ENCODE data around the gene EFTUD2. TPM values are rescaled to one million over a fixed set of nuclear protein-coding genes. Genes with fewer than 3 reads are reported as not detected.

EFTUD2 gene
- total RNA-seq, 1 donor from 2014 or later, result 192 TPM

GRCh38 chr17:44920565-44920940 is 21.3 kb upstream of the EFTUD2 start:
- ChIA-PET POLR2A (interaction anchor here (0.6 to 1.9 kb wide), 5 partner anchors 21 to 140 kb away, joined by 3 to 6 read pairs (median 4); partner anchors contain the start of genes EFTUD2 and NMT1), CTCF (interaction anchor here (0.6 to 3.9 kb wide), 11 partner anchors 10 to 277 kb away, joined by 3 to 30 read pairs (median 5); partner anchors contain the start of genes ACBD4, NMT1 and PLCD3)
- no peak for TF ChIP-seq CTCF (IDR thresholded peaks at IDR 0.05)
- peaks cover 15% of the 10 kb centered on the region for H3K4me1 Mint-ChIP-seq
- H3K9me3 Mint-ChIP-seq, result no peaks in the 10 kb centered on the region
- H3K27me3 Mint-ChIP-seq, result peaks cover 15% of the 10 kb centered on the region
- peak; percentile 42 for ATAC-seq (ENCODE audit: low read depth)
- H3K27ac Mint-ChIP-seq, result no peak overlapping the region
- H3K4me3 Mint-ChIP-seq, result no peak overlapping the region
- no peaks in the 10 kb centered on the region for H3K36me3 Mint-ChIP-seq (ENCODE audit: low read depth)
- intact Hi-C loops (cut with micrococcal nuclease), result loop anchor here (1.0 to 5.0 kb wide), 4 partner anchors 102 to 277 kb away; no protein-coding TSS in a partner anchor
- DNase-seq, result no peak

GRCh38 chr17:44919885-44920564 is 20.8 kb upstream of the EFTUD2 start:
- DNase-seq (peak; percentile 42), ATAC-seq (ENCODE audit: low read depth) (peak; percentile 94)
- no peaks in the 10 kb centered on the region for H3K36me3 Mint-ChIP-seq (ENCODE audit: low read depth)
- no peak overlapping the region for H3K27ac Mint-ChIP-seq
- peak; percentile 29 for TF ChIP-seq CTCF (IDR thresholded peaks at IDR 0.05)
- peaks cover 15% of the 10 kb centered on the region for H3K27me3 Mint-ChIP-seq
- intact Hi-C loops (cut with micrococcal nuclease), result loop anchor here (1.0 to 5.0 kb wide), 4 partner anchors 102 to 277 kb away; no protein-coding TSS in a partner anchor
- no peaks in the 10 kb centered on the region for H3K9me3 Mint-ChIP-seq
- POLR2A ChIA-PET, result interaction anchor here (0.6 to 1.9 kb wide), 5 partner anchors 21 to 141 kb away, joined by 3 to 6 read pairs (median 4); partner anchors contain the start of genes EFTUD2 and NMT1
- H3K4me1 Mint-ChIP-seq, result peaks cover 15% of the 10 kb centered on the region
- CTCF ChIA-PET, result interaction anchor here (0.6 to 3.9 kb wide), 12 partner anchors 9 to 462 kb away, joined by 3 to 30 read pairs (median 5); partner anchors contain the start of genes ACBD4, NMT1 and PLCD3
- no peak overlapping the region for H3K4me3 Mint-ChIP-seq

- Mint-ChIP-seq H3K27me3 (peaks cover 16% of the 10 kb centered on the region), H3K27ac (no peak overlapping the region), H3K4me3 (no peak overlapping the region), H3K9me3 (no peaks in the 10 kb centered on the region), H3K4me1 (peaks cover 15% of the 10 kb centered on the region), H3K36me3 (ENCODE audit: low read depth) (no peaks in the 10 kb centered on the region)
- no peak for TF ChIP-seq CTCF (IDR thresholded peaks at IDR 0.05)
- CTCF ChIA-PET, result interaction anchor here (0.6 to 3.9 kb wide), 7 partner anchors 9 to 462 kb away, joined by 3 to 30 read pairs (median 5); partner anchors contain the start of gene ACBD4
- POLR2A ChIA-PET, result no interaction called here
- DNase-seq (no peak), ATAC-seq (ENCODE audit: low read depth) (no peak)
- intact Hi-C loops (cut with micrococcal nuclease), result no loop called here
Observed at GRCh38 chr17:44919411-44919810, 20.2 kb upstream of the EFTUD2 start.

GRCh38 chr17:44918006-44918405 is 18.8 kb upstream of the EFTUD2 start:
- intact Hi-C loops (cut with micrococcal nuclease), result no loop called here
- DNase-seq (no peak), ATAC-seq (ENCODE audit: low read depth) (no peak)
- no peak overlapping the region for H3K27ac Mint-ChIP-seq
- H3K27me3 Mint-ChIP-seq, result peaks cover 24% of the 10 kb centered on the region
- POLR2A ChIA-PET, result interaction anchor here (1.0 kb wide), 1 partner anchor 215 kb away, joined by 3 read pairs; no protein-coding TSS in a partner anchor
- peaks cover 19% of the 10 kb centered on the region for H3K4me1 Mint-ChIP-seq
- H3K9me3 Mint-ChIP-seq, result no peaks in the 10 kb centered on the region
- TF ChIP-seq CTCF (IDR thresholded peaks at IDR 0.05), result no peak
- H3K36me3 Mint-ChIP-seq (ENCODE audit: low read depth), result no peaks in the 10 kb centered on the region
- no peak overlapping the region for H3K4me3 Mint-ChIP-seq
- CTCF ChIA-PET, result interaction anchor here (1.0 to 3.9 kb wide), 4 partner anchors 103 to 181 kb away, joined by 3 to 30 read pairs (median 4); no protein-coding TSS in a partner anchor

GRCh38 chr17:44917456-44917855 is 18.2 kb upstream of the EFTUD2 start:
- Mint-ChIP-seq H3K27ac (no peak overlapping the region), H3K36me3 (ENCODE audit: low read depth) (no peaks in the 10 kb centered on the region), H3K9me3 (no peaks in the 10 kb centered on the region), H3K4me1 (peaks cover 19% of the 10 kb centered on the region), H3K4me3 (no peak overlapping the region), H3K27me3 (peaks cover 25% of the 10 kb centered on the region)
- ChIA-PET CTCF (interaction anchor here (1.0 to 3.9 kb wide), 3 partner anchors 104 to 182 kb away, joined by 3 to 30 read pairs (median 4); no protein-coding TSS in a partner anchor), POLR2A (no interaction called here)
- intact Hi-C loops (cut with micrococcal nuclease), result no loop called here
- ATAC-seq (ENCODE audit: low read depth), result no peak
- DNase-seq, result no peak
- no peak for TF ChIP-seq CTCF (IDR thresholded peaks at IDR 0.05)
